OCI-M2 (cell line): ENCODE measurements around the gene TMTC2.

Source experiments
- DNase-seq: peaks from one replicate; lab custom pipeline; 2025; ENCODE audit not compliant: unreplicated experiment; lab: John Stamatoyannopoulos, UW

TMTC2 gene

GRCh38 chr12:83121897-83122622 lies 435.4 kb downstream of the TMTC2 start:
- no peak for DNase-seq

GRCh38 chr12:83122623-83122934 lies 435.9 kb downstream of the TMTC2 start:
- DNase-seq: no peak

DNA sequence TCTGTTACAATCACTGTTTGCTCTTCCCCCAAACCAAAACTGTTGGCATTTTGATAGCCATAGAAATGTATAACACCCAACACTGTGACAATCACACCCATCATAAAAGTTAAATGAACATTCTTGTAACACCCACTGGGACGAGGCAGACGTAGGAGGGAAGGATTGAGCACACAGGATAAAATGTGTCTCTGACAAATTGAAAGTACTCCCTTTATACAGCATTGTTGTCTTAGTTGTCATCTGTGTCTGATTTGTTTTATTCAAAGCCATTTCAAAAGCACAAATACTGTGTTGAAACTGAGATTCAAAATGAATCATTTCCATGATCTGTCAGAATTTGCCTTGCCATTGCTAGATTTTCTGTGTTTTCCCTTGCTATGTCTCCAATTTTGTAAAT lies 436.3 kb downstream of the TMTC2 start:
- no peak for DNase-seq

GRCh38 chr12:83128540-83128939 lies 441.8 kb downstream of the TMTC2 start:
- DNase-seq: no peak

DNA sequence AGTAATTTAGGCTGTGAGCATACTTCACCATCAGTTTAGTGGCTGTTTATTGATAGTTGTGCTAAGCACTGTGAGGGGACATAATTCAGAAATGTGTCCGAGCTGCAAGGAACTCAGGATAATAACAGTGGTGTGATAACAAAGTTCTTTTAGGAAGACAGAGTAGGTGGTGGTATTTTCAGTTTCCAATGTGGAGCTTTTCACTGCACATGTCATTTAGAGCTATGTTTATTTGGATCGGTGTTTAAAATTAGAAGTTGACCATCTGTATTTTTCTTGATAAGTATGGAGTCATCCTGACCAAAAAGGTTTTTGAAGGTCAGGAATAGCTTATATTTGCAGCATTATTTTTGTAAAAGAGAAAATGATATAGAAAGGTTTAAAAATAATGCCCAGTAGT lies 443.5 kb downstream of the TMTC2 start:
- no peak for DNase-seq

DNA sequence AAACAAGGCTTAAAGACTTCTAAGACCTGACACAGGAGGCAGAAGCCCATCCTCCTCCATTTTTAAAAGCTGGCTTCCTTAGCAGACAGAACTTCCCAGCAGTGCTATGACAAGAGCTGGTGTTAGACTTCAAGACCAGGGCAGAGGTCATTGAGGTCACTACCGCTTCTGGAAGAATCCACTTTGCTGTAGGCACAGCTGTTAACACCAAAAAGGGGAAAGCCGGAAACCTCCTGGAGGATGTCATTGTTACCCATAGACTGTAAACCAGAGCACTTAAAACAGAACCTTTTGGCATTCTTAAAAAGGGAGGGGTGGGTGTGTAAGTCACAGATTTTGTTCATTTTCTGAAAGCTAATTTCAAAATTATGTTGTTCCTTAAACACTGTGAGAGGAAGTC lies 445.7 kb downstream of the TMTC2 start:
- DNase-seq: no peak

- no peak for DNase-seq
These were observed 449.7 kb downstream of the TMTC2 start for GRCh38 chr12:83136411-83136810.

- DNase-seq: no peak
These were observed 453.4 kb downstream of the TMTC2 start for GRCh38 chr12:83140135-83140534.

DNA sequence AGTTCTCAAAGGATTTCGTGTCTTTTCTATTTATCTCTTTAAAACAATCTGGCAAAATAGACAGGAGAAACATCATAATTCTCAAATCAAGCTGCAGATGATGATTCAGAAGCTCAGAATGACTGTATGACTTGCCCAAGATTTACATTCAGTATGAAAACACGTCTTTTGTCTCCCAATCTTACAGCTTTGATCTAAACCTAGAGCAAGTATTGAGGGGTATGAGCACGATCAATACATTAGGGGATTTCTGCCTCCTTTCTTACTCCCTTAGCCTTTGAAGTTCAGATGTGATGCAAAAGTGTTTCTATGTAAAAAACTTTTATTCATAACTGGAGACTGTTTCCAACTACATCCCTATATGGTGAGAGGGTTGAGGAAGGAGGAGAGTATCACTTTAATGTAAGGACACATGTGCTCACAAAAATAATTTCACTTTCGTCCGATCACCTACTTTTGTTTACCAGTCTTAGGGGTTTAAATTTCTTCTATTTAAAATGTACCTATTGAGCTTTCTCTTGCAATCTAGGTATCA lies 454.8 kb downstream of the TMTC2 start:
- DNase-seq: no peak

DNA sequence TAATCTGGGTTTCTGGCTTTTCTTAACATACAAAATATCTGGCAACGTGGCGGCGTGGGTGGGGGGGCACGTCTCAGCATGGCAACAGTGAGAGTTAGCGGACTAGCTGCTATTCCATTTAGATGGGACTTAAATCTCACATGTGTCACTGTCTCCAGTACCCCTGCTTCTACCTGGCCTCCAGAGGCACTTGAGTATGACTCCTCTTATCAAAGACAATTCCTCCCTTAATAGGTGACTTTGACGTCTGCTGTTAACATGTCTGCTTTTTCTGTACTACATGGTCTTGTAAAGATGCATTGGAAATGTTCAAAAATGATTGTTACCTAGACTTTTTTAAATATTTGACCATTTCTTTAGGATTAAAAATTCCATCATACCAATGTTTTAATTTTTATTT lies 456.2 kb downstream of the TMTC2 start:
- no peak for DNase-seq

GRCh38 chr12:83143950-83144349 lies 457.2 kb downstream of the TMTC2 start:
- DNase-seq: no peak

DNA sequence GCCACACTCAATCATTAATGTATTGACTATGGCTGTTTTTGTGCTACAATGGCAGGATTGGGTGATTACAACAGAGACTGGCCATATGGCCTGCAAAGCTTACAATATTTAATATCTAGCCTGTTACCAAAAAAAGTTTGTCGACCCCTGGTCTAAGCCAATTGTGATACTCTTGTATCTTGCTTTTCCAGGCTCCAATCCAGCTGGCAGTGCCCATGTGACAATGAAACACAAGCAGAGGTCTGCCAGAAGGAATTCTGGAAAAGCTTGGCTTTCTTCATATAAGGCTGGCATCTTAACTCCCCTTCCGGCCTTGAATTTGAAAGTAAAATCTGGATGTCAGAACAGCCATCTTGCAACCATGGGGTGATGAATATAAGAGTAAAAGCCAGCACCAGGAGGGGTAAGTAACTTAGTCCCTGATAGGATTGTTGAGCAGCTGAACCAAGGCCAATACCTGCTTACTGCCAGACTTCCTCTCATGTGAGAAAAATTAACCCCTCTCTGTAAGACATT lies 458.7 kb downstream of the TMTC2 start:
- DNase-seq: no peak

DNA sequence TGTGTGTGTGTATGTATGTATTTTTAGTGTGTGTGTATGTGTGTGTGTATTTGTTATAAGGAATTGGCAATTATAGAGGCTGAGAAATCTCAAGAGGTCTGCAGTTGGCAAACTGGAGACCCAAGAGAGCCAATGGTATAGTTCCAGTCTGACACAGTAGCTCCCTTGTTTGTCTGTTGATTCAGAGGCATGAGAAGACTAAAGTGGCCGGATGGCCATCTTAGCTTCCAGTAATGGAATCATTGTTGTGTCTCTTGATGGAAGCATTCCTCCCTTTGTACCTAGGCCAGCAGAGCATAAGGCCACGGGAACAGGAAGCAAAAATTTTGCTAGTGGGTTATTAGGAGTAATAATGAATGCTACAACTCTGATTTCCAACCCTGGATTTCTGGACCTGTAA lies 460.6 kb downstream of the TMTC2 start:
- DNase-seq: no peak

DNA sequence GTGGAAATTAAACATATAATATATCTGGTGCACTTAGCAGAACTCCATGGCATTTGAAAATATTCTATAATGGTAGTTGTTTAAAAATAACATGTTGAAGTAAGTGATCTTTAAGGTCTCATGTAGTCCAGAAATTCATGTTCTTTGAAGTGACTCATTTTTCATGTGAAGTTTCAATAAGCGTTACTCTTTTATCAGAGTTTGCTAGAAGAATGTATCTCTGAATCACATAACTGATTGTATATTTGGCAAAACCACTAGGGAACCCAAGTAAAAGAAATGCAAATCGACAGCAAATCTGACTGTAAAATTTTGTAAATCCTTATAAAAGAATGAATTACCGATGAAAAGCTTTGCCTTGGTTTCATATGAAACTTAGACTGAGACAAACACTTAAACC lies 463.3 kb downstream of the TMTC2 start:
- no peak for DNase-seq

DNA sequence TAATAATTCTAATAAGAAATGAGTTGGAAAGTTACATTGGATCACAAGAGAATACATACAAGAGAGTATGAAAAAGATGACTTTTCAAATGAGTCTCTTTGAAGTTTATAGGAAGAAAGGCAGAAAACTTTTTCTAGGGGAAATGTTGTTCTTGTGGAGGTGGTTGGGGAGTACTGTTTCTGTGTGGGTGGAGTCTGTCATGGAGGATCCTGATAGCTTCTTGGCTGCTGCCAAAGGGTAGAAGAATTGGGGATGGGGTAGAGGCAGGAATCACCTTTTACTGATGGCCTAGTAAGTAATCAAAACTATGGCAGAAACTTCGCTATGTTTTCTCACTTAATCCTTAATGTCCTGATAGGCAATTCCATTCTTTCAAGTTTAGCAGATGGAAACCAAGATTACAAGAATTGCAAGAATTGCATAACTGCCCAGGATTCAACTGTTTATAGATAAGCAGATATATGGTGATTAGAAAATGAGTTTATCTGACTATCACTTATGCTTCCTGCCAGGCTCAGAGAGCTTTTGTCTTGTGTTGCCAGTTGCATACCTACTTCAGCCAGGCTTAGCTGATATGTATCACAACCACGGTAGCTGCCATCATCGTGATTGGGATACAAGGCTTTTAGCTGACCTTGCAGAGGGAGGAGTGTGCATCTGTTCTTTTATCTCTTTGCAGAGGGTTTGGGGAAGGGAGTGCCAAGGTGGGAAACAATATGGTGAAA lies 463.9 kb downstream of the TMTC2 start:
- DNase-seq: no peak

GRCh38 chr12:83153177-83153576 lies 466.5 kb downstream of the TMTC2 start:
- no peak for DNase-seq

- no peak for DNase-seq
These were observed 470.1 kb downstream of the TMTC2 start for GRCh38 chr12:83156815-83157214.

GRCh38 chr12:83157604-83158003 lies 470.9 kb downstream of the TMTC2 start:
- no peak for DNase-seq

DNA sequence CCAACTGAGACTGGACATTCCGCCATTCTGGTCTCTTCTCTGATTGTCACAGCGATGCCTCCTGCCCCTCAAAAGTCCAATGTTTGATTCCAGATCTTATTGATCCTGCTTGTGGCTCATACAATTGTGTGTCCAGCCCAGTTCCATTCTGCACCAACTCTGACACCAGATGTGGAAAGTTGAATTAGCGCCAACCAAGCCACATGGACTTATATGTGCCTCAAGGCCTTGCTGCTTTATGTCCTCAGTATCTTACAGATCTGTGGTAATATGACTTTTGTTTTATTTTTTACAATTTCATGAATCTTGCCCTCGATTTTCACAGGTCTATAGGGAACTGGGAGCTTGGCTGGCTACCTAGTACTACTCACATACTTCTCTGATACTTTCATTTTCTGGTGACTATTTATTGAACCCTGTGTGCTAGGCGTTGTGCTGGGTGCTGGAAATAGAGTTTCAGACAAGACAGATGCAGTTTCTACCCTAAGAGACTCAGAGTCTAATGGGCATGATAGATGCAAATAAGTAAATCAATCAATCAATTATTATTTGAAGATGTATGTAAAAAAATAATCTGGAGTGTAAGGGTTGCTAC lies 472.0 kb downstream of the TMTC2 start:
- DNase-seq: no peak

GRCh38 chr12:83161456-83161855 lies 474.8 kb downstream of the TMTC2 start:
- no peak for DNase-seq

GRCh38 chr12:83168751-83169150 lies 482.0 kb downstream of the TMTC2 start:
- no peak for DNase-seq

GRCh38 chr12:83172441-83172840 lies 485.7 kb downstream of the TMTC2 start:
- no peak for DNase-seq
